Measurements from ENCODE around the gene TMED8.

The TMED8 gene

DNA sequence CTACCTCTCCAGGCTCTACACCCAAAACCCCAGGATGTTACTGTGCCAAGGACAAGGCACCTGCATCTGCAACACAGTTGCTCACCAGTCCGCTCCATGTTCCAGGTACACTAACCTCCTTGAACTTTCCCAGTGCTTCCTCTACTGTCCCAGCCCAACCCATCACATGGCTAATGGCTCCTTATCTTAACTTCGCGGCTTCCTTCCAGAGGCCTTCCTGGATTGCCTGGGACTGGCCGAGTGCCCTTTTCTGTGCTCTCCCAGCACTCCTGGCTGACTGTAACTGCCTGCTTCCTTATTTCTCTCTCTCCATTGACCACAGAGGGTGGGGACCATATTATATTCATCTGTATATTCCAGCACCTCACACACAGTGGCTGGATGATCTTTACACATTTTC is 77.1 kb downstream of the TMED8 start:
- Histone ChIP-seq H3K79me2 (ENCODE audit: insufficient read depth, low read length) (no peaks in the 10 kb centered on the region), H3K36me3 (ENCODE audit: insufficient read depth, low read length) (peaks cover 51% of the 10 kb centered on the region), H2AFZ (ENCODE audit: low read depth, low read length) (no peak overlapping the region), H3K9ac (ENCODE audit: low read depth, low read length) (no peak overlapping the region), H3K4me3 (ENCODE audit: low read depth in 1 of 2, low read length in 2 of 2) (no peak overlapping the region), H4K20me1 (ENCODE audit: insufficient read depth, low read length) (no peaks in the 10 kb centered on the region), H3K27ac (ENCODE audit: low read length) (no peak overlapping the region), H3K4me2 (ENCODE audit: insufficient read depth, low read length) (no peak overlapping the region), H3K27me3 (ENCODE audit: insufficient read depth, low read length, poor library complexity) (no peaks in the 10 kb centered on the region), H3K9me3 (ENCODE audit: insufficient read depth, low read length, severe bottlenecking) (no peaks in the 10 kb centered on the region), H3K4me1 (ENCODE audit: insufficient read depth, low read length) (no peaks in the 10 kb centered on the region)
- ATAC-seq (ENCODE audit: insufficient read depth, low read depth) (no peak), DNase-seq (no peak)
- no peak for TF ChIP-seq EZH2 (IDR thresholded peaks at IDR 0.05; ENCODE audit: borderline replicate concordance, low read depth, low read length, severe bottlenecking)
- TF ChIP-seq, protein P1, sequence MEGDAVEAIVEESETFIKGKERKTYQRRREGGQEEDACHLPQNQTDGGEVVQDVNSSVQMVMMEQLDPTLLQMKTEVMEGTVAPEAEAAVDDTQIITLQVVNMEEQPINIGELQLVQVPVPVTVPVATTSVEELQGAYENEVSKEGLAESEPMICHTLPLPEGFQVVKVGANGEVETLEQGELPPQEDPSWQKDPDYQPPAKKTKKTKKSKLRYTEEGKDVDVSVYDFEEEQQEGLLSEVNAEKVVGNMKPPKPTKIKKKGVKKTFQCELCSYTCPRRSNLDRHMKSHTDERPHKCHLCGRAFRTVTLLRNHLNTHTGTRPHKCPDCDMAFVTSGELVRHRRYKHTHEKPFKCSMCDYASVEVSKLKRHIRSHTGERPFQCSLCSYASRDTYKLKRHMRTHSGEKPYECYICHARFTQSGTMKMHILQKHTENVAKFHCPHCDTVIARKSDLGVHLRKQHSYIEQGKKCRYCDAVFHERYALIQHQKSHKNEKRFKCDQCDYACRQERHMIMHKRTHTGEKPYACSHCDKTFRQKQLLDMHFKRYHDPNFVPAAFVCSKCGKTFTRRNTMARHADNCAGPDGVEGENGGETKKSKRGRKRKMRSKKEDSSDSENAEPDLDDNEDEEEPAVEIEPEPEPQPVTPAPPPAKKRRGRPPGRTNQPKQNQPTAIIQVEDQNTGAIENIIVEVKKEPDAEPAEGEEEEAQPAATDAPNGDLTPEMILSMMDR (IDR thresholded peaks at IDR 0.05; ENCODE audit: borderline replicate concordance, extremely low read depth, low read length, poor library complexity, severe bottlenecking): no peak

DNA sequence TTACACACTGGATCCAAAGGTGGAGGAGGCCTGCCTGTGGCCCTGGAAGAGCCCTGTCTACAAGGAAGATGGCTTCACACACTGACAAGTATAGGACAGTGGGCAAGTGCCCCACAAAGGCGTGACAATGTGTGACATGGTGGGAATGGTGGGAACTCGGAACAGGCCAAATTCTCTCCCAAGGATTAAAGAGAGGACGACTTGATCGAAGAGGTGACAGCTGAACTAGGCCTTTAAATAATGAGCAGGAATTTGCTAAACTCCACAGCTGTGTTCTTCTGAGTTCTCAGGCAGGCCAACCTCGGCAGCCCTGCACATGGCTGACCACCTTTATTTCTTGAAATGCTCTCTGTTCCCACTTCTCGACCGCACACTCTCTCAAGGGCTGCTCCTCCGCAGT is 80.0 kb downstream of the TMED8 start:
- no peak for TF ChIP-seq EZH2 (IDR thresholded peaks at IDR 0.05; ENCODE audit: borderline replicate concordance, low read depth, low read length, severe bottlenecking)
- TF ChIP-seq, protein P1 (IDR thresholded peaks at IDR 0.05; ENCODE audit: borderline replicate concordance, extremely low read depth, low read length, poor library complexity, severe bottlenecking): no peak
- Histone ChIP-seq H4K20me1 (ENCODE audit: insufficient read depth, low read length) (no peaks in the 10 kb centered on the region), H3K27ac (ENCODE audit: low read length) (no peak overlapping the region), H3K4me2 (ENCODE audit: insufficient read depth, low read length) (no peak overlapping the region), H3K9ac (ENCODE audit: low read depth, low read length) (no peak overlapping the region), H3K36me3 (ENCODE audit: insufficient read depth, low read length) (peaks cover 39% of the 10 kb centered on the region; the same call in 1 of the 2 replicates), H3K4me1 (ENCODE audit: insufficient read depth, low read length) (no peaks in the 10 kb centered on the region), H3K27me3 (ENCODE audit: insufficient read depth, low read length, poor library complexity) (no peaks in the 10 kb centered on the region), H3K9me3 (ENCODE audit: insufficient read depth, low read length, severe bottlenecking) (no peaks in the 10 kb centered on the region), H3K4me3 (ENCODE audit: low read depth in 1 of 2, low read length in 2 of 2) (no peak overlapping the region), H2AFZ (ENCODE audit: low read depth, low read length) (no peak overlapping the region), H3K79me2 (ENCODE audit: insufficient read depth, low read length) (no peaks in the 10 kb centered on the region)
- DNase-seq (no peak), ATAC-seq (ENCODE audit: insufficient read depth, low read depth) (no peak)

DNA sequence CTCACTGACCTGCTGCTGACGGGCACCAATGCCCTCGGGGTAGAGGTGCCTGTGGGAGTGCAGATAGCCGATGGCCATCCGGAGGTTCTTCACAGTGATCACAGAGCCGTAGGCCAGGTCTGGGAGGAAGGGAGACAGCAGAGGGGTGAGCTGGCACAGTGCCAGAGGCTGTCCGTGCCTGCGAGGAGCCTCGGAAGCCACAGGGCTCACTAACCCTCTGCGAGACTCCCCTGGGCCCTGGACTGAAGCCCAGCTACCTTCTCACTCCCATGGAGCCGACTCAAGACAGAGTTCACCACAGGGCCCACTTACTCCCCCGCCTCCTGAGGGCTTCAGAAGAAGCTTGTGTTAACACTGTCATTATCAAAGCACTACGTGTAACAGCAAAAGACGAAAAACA is 80.7 kb downstream of the TMED8 start:
- Histone ChIP-seq H3K27ac (ENCODE audit: low read length) (no peak overlapping the region), H3K4me1 (ENCODE audit: insufficient read depth, low read length) (no peaks in the 10 kb centered on the region), H3K9me3 (ENCODE audit: insufficient read depth, low read length, severe bottlenecking) (no peaks in the 10 kb centered on the region), H4K20me1 (ENCODE audit: insufficient read depth, low read length) (no peaks in the 10 kb centered on the region), H3K27me3 (ENCODE audit: insufficient read depth, low read length, poor library complexity) (no peaks in the 10 kb centered on the region), H3K4me3 (ENCODE audit: low read depth in 1 of 2, low read length in 2 of 2) (no peak overlapping the region), H3K79me2 (ENCODE audit: insufficient read depth, low read length) (no peaks in the 10 kb centered on the region), H3K36me3 (ENCODE audit: insufficient read depth, low read length) (peaks cover 33% of the 10 kb centered on the region; the same call in 1 of the 2 replicates), H2AFZ (ENCODE audit: low read depth, low read length) (no peak overlapping the region), H3K9ac (ENCODE audit: low read depth, low read length) (no peak overlapping the region), H3K4me2 (ENCODE audit: insufficient read depth, low read length) (no peak overlapping the region)
- no peak for DNase-seq
- ATAC-seq (ENCODE audit: insufficient read depth, low read depth): no peak
- TF ChIP-seq, protein P1 (IDR thresholded peaks at IDR 0.05; ENCODE audit: borderline replicate concordance, extremely low read depth, low read length, poor library complexity, severe bottlenecking): no peak
- TF ChIP-seq EZH2 (IDR thresholded peaks at IDR 0.05; ENCODE audit: borderline replicate concordance, low read depth, low read length, severe bottlenecking): no peak

DNA sequence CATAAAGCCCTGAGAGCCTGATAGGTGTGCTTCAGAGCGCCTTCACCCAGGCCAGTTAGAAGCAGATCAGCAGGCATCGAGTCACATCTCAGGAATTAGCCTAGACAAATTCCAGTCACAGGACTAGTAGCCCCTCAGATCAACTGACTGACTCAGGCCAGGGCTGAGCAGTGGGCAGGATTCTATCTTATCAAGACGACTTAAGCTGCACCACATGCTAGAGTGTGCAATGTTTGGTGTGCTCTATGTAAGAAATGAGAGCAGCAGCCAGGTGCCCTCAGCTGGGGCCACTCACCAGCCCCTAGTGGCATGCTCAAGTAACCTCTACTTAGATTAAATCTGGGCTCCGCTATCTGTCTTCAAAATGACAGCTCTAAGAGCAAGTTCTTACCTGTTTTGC is 86.2 kb downstream of the TMED8 start:
- no peak overlapping the region for H3K4me3 ChIP-seq (ENCODE audit: low read depth in 1 of 2, low read length in 2 of 2)
- ATAC-seq (ENCODE audit: insufficient read depth, low read depth): peak; percentile 54; the same call in 2 of the 3 replicates
- H3K4me2 ChIP-seq (ENCODE audit: insufficient read depth, low read length): no peak overlapping the region
- TF ChIP-seq, protein P1 (IDR thresholded peaks at IDR 0.05; ENCODE audit: borderline replicate concordance, extremely low read depth, low read length, poor library complexity, severe bottlenecking): peak; percentile 27
- no peak for TF ChIP-seq EZH2 (IDR thresholded peaks at IDR 0.05; ENCODE audit: borderline replicate concordance, low read depth, low read length, severe bottlenecking)
- peaks cover 22% of the 10 kb centered on the region; the same call in 1 of the 2 replicates for H3K36me3 ChIP-seq (ENCODE audit: insufficient read depth, low read length)
- no peak overlapping the region for H3K27ac ChIP-seq (ENCODE audit: low read length)
- H3K9me3 ChIP-seq (ENCODE audit: insufficient read depth, low read length, severe bottlenecking): no peaks in the 10 kb centered on the region
- no peak overlapping the region for H2AFZ ChIP-seq (ENCODE audit: low read depth, low read length)
- no peaks in the 10 kb centered on the region for H4K20me1 ChIP-seq (ENCODE audit: insufficient read depth, low read length)
- no peaks in the 10 kb centered on the region for H3K4me1 ChIP-seq (ENCODE audit: insufficient read depth, low read length)
- no peaks in the 10 kb centered on the region for H3K79me2 ChIP-seq (ENCODE audit: insufficient read depth, low read length)
- no peaks in the 10 kb centered on the region for H3K27me3 ChIP-seq (ENCODE audit: insufficient read depth, low read length, poor library complexity)
- no peak overlapping the region for H3K9ac ChIP-seq (ENCODE audit: low read depth, low read length)
- no peak for DNase-seq

Measured in DND-41 (cell line).